ENCODE measurements around the gene EHD4. TPM values are rescaled to one million over a fixed set of nuclear protein-coding genes. Genes with fewer than 3 reads are reported as not detected.
A peak's percentile ranks its signal among the peaks of the same experiment; 100 is the strongest.

EHD4 gene
- polyA plus RNA-seq, 1 donor (not counting 4 experiments of a cell fraction or from before 2014, with no cell fraction given), result 31.5 TPM

DNA sequence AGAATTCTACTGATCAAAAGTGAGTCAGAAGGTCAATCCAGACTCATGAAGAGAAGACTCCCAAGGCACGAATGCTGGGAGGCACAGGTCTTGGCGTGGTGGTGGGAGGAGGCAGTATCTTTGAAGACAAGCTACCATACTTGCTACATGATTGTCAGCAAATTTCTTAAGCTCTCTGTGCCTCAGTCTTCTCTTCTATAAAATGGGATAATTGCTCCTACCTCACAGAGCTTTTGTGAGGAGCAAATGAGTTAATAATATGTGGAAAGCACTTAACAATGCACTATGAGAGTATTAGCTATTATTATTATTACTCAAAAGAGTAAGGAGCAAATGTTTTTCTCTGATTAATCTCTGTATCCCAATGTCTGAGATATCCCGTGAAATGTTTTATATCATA is 36.2 kb downstream of the EHD4 start:
- TF ChIP-seq, protein P1, sequence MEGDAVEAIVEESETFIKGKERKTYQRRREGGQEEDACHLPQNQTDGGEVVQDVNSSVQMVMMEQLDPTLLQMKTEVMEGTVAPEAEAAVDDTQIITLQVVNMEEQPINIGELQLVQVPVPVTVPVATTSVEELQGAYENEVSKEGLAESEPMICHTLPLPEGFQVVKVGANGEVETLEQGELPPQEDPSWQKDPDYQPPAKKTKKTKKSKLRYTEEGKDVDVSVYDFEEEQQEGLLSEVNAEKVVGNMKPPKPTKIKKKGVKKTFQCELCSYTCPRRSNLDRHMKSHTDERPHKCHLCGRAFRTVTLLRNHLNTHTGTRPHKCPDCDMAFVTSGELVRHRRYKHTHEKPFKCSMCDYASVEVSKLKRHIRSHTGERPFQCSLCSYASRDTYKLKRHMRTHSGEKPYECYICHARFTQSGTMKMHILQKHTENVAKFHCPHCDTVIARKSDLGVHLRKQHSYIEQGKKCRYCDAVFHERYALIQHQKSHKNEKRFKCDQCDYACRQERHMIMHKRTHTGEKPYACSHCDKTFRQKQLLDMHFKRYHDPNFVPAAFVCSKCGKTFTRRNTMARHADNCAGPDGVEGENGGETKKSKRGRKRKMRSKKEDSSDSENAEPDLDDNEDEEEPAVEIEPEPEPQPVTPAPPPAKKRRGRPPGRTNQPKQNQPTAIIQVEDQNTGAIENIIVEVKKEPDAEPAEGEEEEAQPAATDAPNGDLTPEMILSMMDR (optimal IDR thresholded peaks at IDR 0.05 in 1 of 3, IDR thresholded peaks at IDR 0.05 in 1 of 3, conservative IDR thresholded peaks at IDR 0.05 in 1 of 3; ENCODE audit: extremely low read depth in 1 of 3, insufficient read depth in 2 of 3, low read length in 3 of 3), result no peak
- TF ChIP-seq EZH2 (IDR thresholded peaks at IDR 0.05; ENCODE audit: low read length), result no peak
- Histone ChIP-seq H3K27me3 (ENCODE audit: control insufficient read depth, extremely low read depth, insufficient read depth, low read length) (no peaks in the 10 kb centered on the region), H3K9ac (ENCODE audit: control insufficient read depth, extremely low read depth, insufficient read depth, low read length) (no peak overlapping the region), H3K4me3 (ENCODE audit: control insufficient read depth in 2 of 3, extremely low read depth in 1 of 3, insufficient read depth in 2 of 3, low read depth in 1 of 3, low read length in 3 of 3) (no peak overlapping the region), H3K4me2 (ENCODE audit: control insufficient read depth, extremely low read depth, insufficient read depth, low read depth, low read length) (no peak overlapping the region), H3K9me3 (ENCODE audit: control insufficient read depth, low read depth, low read length) (no peaks in the 10 kb centered on the region), H3K4me1 (ENCODE audit: control insufficient read depth, extremely low read depth, insufficient read depth, low read length) (peaks cover 56% of the 10 kb centered on the region), H3K9me1 (ENCODE audit: control insufficient read depth, extremely low read depth, insufficient read depth, low read length) (no peaks in the 10 kb centered on the region), H4K20me1 (ENCODE audit: control insufficient read depth, extremely low read depth, insufficient read depth, low read length) (no peaks in the 10 kb centered on the region), H3K36me3 (ENCODE audit: control insufficient read depth in 2 of 2, extremely low read depth in 1 of 2, insufficient read depth in 2 of 2, low read length in 2 of 2) (peaks cover 9 to 33% of the 10 kb centered on the region in 2 experiments), H3K79me2 (ENCODE audit: control insufficient read depth, insufficient read depth, low read length) (peaks cover 48% of the 10 kb centered on the region), H2AFZ (ENCODE audit: control insufficient read depth, low read length) (no peak overlapping the region), H3K27ac (ENCODE audit: control insufficient read depth, insufficient read depth, low read length) (no peak overlapping the region)
- dilution Hi-C loops (cut with MboI; ENCODE audit: extremely low pct_ligation_motif_present, low sequenced_read_pairs), result no loop called here
- FAIRE-seq, result no peak
- no peak for DNase-seq (ENCODE audit: low read depth, low spot score)

DNA sequence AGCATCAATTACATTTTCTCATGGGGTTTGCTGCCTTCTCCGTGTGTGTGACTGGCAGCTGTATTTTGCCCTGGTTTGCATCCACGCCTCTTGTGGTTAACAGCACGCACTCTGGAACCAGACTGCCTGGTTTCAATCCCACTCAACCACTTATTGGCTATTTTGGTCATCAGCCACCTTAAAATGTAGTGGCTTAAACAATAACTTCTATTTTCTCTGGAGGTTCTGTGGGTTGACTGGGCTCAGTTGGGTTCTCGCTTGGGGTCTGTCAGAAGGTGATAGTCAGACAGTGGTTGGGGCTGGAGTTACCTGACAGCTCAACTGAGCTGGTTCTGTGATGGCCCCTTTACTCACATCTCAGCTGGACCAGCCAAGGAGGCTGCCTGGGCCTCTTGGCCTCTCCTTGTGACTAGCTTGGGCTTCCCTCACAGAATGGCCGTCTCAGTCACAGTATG is 36.8 kb downstream of the EHD4 start:
- no peaks in the 10 kb centered on the region for H4K20me1 ChIP-seq (ENCODE audit: control insufficient read depth, extremely low read depth, insufficient read depth, low read length)
- no peak for TF ChIP-seq EZH2 (IDR thresholded peaks at IDR 0.05; ENCODE audit: low read length)
- TF ChIP-seq, protein P1 (optimal IDR thresholded peaks at IDR 0.05 in 1 of 3, IDR thresholded peaks at IDR 0.05 in 1 of 3, conservative IDR thresholded peaks at IDR 0.05 in 1 of 3; ENCODE audit: extremely low read depth in 1 of 3, insufficient read depth in 2 of 3, low read length in 3 of 3), result no peak
- dilution Hi-C loops (cut with MboI; ENCODE audit: extremely low pct_ligation_motif_present, low sequenced_read_pairs), result no loop called here
- DNase-seq (ENCODE audit: low read depth, low spot score) (no peak), FAIRE-seq (peak; percentile 48)
- H2AFZ ChIP-seq (ENCODE audit: control insufficient read depth, low read length), result no peak overlapping the region
- H3K27ac ChIP-seq (ENCODE audit: control insufficient read depth, insufficient read depth, low read length), result peak overlapping the region; percentile 87
- no peaks in the 10 kb centered on the region for H3K27me3 ChIP-seq (ENCODE audit: control insufficient read depth, extremely low read depth, insufficient read depth, low read length)
- H3K4me1 ChIP-seq (ENCODE audit: control insufficient read depth, extremely low read depth, insufficient read depth, low read length), result peaks cover 55% of the 10 kb centered on the region
- no peaks in the 10 kb centered on the region for H3K9me3 ChIP-seq (ENCODE audit: control insufficient read depth, low read depth, low read length)
- H3K79me2 ChIP-seq (ENCODE audit: control insufficient read depth, insufficient read depth, low read length), result peaks cover 48% of the 10 kb centered on the region
- peak overlapping the region; percentile 74 for H3K9ac ChIP-seq (ENCODE audit: control insufficient read depth, extremely low read depth, insufficient read depth, low read length)
- H3K4me2 ChIP-seq (ENCODE audit: control insufficient read depth, extremely low read depth, insufficient read depth, low read depth, low read length), result peak overlapping the region; percentile 47
- no peak overlapping the region for H3K4me3 ChIP-seq (ENCODE audit: control insufficient read depth in 2 of 3, extremely low read depth in 1 of 3, insufficient read depth in 2 of 3, low read depth in 1 of 3, low read length in 3 of 3)
- H3K9me1 ChIP-seq (ENCODE audit: control insufficient read depth, extremely low read depth, insufficient read depth, low read length), result no peaks in the 10 kb centered on the region
- H3K36me3 ChIP-seq (ENCODE audit: control insufficient read depth in 2 of 2, extremely low read depth in 1 of 2, insufficient read depth in 2 of 2, low read length in 2 of 2), result peaks cover 9 to 30% of the 10 kb centered on the region in 2 experiments
